NT2/D1 (cell line): ENCODE measurements around the gene SPAG9.

Experiments
- SUZ12 ChIP-seq: IDR thresholded peaks from 2 replicates; pipeline ENCODE4 v1.6.1; 2011; ENCODE audit not compliant: insufficient read length, insufficient read depth; ENCODE audit errors: extremely low read depth
- YY1 ChIP-seq: IDR thresholded peaks from 2 replicates; pipeline ENCODE4 v1.6.1; 2011; ENCODE audit not compliant: insufficient read length, insufficient read depth
- ZNF274 ChIP-seq: IDR thresholded peaks from 2 replicates; pipeline ENCODE4 v1.6.1; 2011; ENCODE audit warnings: mild to moderate bottlenecking, low read depth, low read length

DNA sequence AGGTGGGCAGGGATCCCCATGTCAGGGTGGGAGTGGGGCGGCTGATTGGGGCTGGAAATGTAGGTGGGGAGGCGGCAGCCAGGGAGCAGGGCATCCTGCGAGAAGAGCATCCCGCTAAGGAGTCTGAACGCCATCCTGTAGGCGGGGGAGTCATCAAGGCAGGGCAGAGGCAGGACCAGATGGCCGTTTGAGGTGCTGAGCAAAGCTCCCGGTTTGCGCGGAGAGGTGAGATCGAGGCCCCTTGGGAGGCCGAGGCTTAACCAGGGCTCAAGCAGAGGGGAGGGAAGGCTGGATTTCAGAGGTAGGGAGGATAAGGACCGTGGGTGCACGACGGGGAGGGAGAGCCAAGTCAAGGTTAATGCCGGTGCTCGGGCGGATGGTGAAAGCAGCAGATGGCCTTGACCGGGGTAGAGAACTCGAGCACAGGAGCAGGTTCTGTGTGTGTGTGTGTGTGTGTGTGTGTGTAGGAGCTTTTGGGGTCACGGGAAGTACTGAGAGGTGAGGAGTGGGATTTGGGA lies 45.1 kb upstream of the SPAG9 start:
- TF ChIP-seq ZNF274 (no peak), YY1 (no peak), SUZ12 (no peak)
